ENCODE data around the gene NTN5.
"Not testable (repeated sequence)": the region's sequence is repeated elsewhere in the genome, so short reads cannot be mapped to it uniquely, and the experiment has no call there.

NTN5 gene, protein sequence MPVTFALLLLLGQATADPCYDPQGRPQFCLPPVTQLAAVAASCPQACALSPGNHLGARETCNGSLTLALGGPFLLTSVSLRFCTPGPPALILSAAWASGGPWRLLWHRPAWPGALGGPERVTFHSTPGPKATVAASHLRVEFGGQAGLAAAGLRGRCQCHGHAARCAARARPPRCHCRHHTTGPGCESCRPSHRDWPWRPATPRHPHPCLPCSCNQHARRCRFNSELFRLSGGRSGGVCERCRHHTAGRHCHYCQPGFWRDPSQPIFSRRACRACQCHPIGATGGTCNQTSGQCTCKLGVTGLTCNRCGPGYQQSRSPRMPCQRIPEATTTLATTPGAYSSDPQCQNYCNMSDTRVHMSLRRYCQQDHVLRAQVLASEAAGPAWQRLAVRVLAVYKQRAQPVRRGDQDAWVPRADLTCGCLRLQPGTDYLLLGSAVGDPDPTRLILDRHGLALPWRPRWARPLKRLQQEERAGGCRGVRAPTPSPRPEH

DNA sequence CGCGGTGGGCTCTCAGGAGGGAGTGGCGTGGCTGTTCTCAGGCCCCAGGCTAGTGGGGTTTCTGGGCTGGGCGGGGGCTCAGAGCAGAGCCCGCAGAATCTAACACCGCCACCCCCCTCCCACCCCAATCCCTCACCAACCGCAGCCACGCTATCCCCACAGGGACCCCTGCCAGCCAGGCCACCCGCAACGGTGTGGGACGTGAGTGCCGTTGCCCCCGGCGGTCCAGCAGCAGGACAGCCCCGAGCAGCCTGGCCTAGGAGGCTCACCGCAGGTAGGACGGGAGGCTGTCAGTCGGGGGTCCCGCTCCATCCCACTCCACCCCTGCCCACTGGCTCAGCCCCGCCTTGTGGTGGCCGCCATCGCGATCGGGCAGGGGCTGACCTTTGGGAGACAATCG, at the start of gene NTN5:
Gene NTN5, minus strand, starts transcription at position 24 of the 400 bp plus-strand sequence. CDS start 2,031 bp downstream, outside the sequence.
- Mint-ChIP-seq H3K36me3 (ENCODE audit: low read depth) (no peaks in the 10 kb centered on the region), H3K27me3 (no peaks in the 10 kb centered on the region), H3K4me3 (no peak within 1 kb of the TSS), H3K27ac (no peak within 1 kb of the TSS), H3K4me1 (ENCODE audit: low read depth) (peaks cover 6% of the 10 kb centered on the region), H3K9me3 (no peaks in the 10 kb centered on the region)
- no peak for DNase-seq

DNA sequence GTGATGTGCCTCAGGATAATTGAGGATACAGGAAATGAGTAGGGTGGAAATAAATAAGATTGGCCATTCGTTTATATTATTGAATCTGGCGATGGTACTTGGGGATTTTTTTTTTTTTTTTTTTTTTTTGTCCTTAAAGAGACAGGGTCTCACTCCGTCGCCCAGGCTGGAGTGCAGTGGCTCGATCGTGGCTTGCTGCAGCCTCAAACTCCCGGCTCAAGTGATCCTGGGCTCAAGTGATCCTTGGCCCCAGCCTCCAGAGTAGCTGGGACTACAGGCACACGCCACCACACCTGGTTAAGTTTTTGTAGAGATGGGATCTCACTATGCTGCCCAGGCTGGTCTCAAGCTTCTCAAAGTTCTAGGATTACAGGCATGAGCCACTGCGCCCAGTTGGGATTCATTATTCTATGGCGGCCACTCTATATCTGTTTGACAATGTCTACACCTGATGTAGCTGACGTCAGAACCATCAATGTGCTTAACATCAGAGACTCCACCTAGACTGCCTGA, 49.4 kb upstream of the NTN5 start:
- Mint-ChIP-seq H3K4me1 (ENCODE audit: low read depth) (peaks cover 32% of the 10 kb centered on the region), H3K9me3 (peaks cover 16% of the 10 kb centered on the region), H3K4me3 (peak overlapping the region; percentile 4), H3K27ac (no peak overlapping the region), H3K36me3 (ENCODE audit: low read depth) (peaks cover 15% of the 10 kb centered on the region), H3K27me3 (no peaks in the 10 kb centered on the region)
- no peak for DNase-seq

DNA sequence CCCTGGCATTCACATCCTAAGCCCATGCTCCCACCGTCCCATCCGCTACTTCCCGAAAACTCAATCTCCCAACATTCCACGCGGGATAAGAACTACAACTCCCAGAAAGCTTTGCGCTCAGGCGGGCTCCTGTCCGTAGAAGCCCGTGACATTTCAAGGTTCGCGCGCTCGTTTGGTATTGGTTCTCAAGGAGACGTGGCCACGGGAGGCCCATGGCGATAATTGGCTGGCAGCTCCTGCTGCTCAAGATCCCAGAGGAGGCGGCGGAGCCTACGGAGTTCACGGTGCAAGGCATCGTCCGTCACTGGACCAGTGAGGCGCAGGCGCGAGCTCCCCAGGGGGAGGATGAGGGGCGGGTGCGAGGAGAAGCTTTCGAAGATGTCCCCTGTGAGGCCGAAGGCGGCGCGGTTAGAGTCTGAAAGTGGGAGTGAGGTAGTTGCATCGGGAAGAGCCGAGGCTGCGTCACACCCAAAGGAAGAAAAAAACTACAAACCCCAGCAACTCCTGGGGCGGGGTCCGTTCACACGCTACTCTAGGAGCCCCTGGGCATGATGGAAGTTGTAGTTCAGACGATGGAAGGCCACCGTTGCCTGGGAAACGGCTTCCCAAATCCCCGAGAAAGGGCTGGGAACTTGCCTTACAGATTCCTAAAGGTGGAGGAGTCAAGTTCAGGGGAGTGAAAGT, 47.9 kb upstream of the NTN5 start:
- H3K27ac Mint-ChIP-seq, result peak overlapping the region; percentile 98
- peak overlapping the region; percentile 86 for H3K4me3 Mint-ChIP-seq
- H3K4me1 Mint-ChIP-seq (ENCODE audit: low read depth), result peaks cover 25% of the 10 kb centered on the region
- peaks cover 8% of the 10 kb centered on the region for H3K36me3 Mint-ChIP-seq (ENCODE audit: low read depth)
- peaks cover 9% of the 10 kb centered on the region for H3K9me3 Mint-ChIP-seq
- H3K27me3 Mint-ChIP-seq, result no peaks in the 10 kb centered on the region
- DNase-seq, result peak; percentile 91

DNA sequence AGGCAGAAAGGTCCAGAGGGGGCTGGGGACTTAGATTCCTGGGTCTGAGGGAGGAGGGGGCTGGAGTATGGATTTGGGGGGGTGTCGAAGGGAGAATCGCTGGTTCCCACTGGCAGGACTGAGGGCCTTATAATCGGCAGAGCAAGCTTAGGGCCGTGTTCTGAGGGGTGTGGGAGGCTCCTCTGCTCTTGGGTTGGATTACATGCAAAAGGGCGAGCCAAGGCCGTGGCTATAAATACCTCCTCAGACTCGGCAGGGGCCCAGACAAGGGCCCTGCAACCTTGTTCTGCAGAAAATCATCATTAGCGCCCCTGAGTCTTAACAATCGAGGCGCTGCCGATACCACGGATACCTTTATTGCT, 47.4 kb upstream of the NTN5 start:
- H3K4me3 Mint-ChIP-seq, result peak overlapping the region; percentile 86
- peaks cover 6% of the 10 kb centered on the region for H3K9me3 Mint-ChIP-seq
- peaks cover 4% of the 10 kb centered on the region for H3K36me3 Mint-ChIP-seq (ENCODE audit: low read depth)
- H3K4me1 Mint-ChIP-seq (ENCODE audit: low read depth), result peaks cover 22% of the 10 kb centered on the region
- peak overlapping the region; percentile 98 for H3K27ac Mint-ChIP-seq
- no peak for DNase-seq
- no peaks in the 10 kb centered on the region for H3K27me3 Mint-ChIP-seq

DNA sequence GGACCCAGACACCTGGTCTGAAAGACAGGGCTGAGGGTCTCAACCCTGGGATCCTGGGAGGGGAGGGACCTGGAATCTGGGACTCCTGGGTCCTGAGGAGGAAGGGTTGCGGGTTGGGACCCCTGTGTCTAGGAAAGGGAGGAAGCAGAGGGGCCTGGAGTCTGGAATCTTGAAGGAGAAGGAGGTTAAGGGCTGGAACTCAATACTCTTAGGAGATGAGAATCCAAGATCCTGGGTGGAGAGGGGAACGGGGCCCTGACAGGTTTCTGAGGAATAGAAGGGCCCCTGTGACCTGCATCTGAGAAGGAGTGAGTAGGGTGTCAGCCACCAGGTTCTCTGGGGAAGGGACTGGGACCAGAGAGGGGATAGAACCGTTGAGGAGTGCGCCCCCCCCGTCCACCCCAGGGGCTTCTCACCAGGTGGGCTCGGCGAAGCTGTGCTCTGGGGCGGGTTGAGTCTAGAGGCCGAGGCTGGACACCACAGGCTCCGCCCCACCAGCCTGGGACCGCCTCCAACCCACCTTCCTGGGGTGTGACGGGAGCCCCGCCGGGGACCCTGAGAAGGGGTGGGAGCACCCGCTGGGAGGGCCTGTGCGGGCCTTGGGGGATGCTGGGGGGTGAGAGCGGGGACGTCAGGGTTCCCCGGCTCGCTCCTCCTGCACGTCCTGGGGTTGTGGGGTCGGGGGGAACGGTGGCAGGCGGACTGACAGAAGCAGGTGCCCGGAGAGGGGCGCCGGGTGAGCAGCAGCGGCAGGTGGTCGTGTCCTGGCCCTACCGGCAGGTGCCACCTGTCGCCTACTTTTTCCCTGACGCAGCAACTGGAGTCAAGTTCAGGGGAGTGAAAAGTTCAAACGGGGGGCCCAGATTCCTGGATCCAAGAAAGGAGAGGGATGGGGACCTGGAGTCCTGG, 46.7 kb upstream of the NTN5 start, which contains the start of gene MAMSTR:
Gene MAMSTR, minus strand, starts transcription at position 463 of the 909 bp plus-strand sequence. CDS start 694 bp downstream, outside the sequence.
- Mint-ChIP-seq H3K27ac (peak within 1 kb of the TSS; percentile 98), H3K27me3 (no peaks in the 10 kb centered on the region), H3K4me3 (peak within 1 kb of the TSS; percentile 86), H3K4me1 (ENCODE audit: low read depth) (peaks cover 22% of the 10 kb centered on the region), H3K36me3 (ENCODE audit: low read depth) (peaks cover 2% of the 10 kb centered on the region), H3K9me3 (no peaks in the 10 kb centered on the region)
- no peak for DNase-seq

DNA sequence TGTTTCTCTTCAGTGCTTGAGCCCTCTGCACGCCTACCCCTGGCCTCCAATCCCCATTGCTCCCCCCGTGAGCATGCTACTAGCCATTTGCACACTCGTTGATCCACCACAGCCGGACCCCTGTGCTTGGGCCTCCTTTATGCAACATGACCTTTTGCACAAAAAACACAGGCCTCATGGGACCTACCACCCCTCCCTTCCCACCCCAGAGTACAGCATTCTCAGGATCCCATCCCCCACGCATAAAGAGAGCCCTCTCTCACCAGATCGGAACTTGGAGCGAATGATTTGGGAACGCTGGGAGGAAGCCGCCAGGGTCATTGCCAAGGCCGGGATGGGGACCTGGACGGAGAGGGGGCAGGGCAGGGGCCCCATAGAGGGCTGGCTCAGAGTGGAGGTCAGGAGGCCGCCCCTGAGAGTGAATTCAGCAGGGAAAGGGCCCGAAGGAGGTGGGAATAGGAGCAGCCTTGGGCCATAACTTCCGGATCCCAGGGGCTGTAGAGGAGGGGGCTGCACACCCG, 46.0 kb upstream of the NTN5 start:
- H3K9me3 Mint-ChIP-seq, result no peaks in the 10 kb centered on the region
- DNase-seq, result no peak
- no peak overlapping the region for H3K27ac Mint-ChIP-seq
- no peak overlapping the region for H3K4me3 Mint-ChIP-seq
- H3K27me3 Mint-ChIP-seq, result no peaks in the 10 kb centered on the region
- peaks cover 2% of the 10 kb centered on the region for H3K36me3 Mint-ChIP-seq (ENCODE audit: low read depth)
- peaks cover 23% of the 10 kb centered on the region for H3K4me1 Mint-ChIP-seq (ENCODE audit: low read depth)

DNA sequence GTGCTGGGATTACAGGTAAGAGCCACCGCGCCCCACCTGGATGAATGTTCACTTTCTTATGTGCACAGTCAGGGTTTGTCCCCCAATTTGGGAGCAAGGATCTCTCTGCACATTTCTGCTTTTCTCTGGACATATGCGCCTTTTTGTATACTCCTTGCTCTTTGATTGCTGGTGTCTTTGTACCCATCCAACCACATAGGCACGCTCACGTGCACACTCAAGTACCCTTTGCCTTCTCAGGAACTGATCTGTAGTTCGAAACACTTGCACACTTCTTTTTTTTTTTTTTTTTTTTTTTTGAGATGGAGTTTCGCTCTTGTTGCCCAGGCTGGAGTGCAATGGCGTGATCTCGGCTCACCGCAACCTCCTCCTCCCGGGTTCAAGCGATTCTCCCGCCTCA, 45.3 kb upstream of the NTN5 start:
- not testable (repeated sequence) for DNase-seq; H3K27me3 Mint-ChIP-seq; H3K9me3 Mint-ChIP-seq; H3K36me3 Mint-ChIP-seq (ENCODE audit: low read depth); H3K4me3 Mint-ChIP-seq; H3K27ac Mint-ChIP-seq
- peaks cover 28% of the 10 kb centered on the region for H3K4me1 Mint-ChIP-seq (ENCODE audit: low read depth)

DNA sequence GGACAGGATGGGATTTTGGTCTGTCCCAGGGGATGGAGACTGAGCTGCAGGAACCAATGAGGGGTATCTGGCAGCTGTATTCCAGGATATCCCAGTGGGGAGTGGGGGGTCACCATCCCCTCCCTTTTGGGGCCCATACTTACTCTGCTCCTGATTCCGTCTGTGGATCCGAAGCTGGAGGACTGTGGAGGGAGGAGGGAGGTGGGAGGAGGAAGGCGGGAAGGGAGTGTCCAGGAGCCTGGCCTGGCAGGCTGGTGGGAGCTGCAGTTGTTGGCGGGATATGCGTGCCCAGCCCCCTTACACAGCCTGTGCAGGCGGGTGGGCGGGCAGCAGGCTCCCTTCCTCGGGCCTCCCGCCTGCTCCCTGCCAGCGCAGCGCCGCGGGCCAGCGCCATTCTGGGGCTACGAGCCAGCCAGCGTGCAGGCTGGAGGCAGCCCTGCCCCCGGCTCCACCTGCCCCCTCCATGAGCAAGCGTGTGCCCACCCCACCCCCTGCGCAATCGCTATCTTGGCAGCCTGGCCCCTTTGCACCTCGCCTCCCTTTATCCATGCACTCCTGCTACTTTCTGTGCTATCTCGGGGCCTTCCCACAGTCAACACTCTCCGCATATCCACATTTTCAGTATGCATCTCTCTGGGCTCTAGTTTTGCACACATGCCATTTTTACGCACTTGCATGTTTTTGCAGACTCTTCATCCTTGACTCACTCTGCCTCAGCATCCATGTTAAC, 43.9 kb upstream of the NTN5 start:
- peaks cover 30% of the 10 kb centered on the region for H3K4me1 Mint-ChIP-seq (ENCODE audit: low read depth)
- no peak overlapping the region for H3K4me3 Mint-ChIP-seq
- DNase-seq, result no peak
- no peaks in the 10 kb centered on the region for H3K9me3 Mint-ChIP-seq
- no peak overlapping the region for H3K27ac Mint-ChIP-seq
- peaks cover 2% of the 10 kb centered on the region for H3K36me3 Mint-ChIP-seq (ENCODE audit: low read depth)
- no peaks in the 10 kb centered on the region for H3K27me3 Mint-ChIP-seq

DNA sequence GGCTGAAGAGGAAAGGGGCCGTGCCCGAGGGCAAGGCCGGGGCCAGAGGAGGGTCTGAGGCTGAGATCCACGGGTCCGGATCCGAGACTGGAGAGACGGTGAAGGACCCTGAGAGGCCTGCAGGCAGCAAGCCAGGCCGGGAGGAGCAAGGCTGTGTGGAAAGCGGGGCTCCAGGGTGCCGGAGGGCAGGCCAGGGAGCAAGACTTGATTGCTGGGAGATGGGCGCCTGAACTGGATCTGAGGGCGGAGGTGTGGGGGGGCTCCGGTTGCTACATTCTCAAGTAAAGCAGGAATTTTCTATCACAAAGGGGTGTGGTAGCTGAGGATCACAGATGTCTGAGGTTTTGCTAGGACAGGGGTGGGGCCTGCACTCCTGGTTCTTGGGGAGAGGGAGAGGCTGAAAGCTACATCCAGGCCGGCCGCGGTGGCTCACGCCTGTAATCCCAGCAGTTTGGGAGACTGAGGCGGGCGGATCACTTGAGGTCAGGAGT, 42.9 kb upstream of the NTN5 start:
- Mint-ChIP-seq H3K4me1 (ENCODE audit: low read depth) (peaks cover 24% of the 10 kb centered on the region), H3K4me3 (peak overlapping the region; percentile 83), H3K27ac (no peak overlapping the region), H3K9me3 (no peaks in the 10 kb centered on the region), H3K27me3 (no peaks in the 10 kb centered on the region), H3K36me3 (ENCODE audit: low read depth) (peaks cover 7% of the 10 kb centered on the region)
- DNase-seq, result no peak

DNA sequence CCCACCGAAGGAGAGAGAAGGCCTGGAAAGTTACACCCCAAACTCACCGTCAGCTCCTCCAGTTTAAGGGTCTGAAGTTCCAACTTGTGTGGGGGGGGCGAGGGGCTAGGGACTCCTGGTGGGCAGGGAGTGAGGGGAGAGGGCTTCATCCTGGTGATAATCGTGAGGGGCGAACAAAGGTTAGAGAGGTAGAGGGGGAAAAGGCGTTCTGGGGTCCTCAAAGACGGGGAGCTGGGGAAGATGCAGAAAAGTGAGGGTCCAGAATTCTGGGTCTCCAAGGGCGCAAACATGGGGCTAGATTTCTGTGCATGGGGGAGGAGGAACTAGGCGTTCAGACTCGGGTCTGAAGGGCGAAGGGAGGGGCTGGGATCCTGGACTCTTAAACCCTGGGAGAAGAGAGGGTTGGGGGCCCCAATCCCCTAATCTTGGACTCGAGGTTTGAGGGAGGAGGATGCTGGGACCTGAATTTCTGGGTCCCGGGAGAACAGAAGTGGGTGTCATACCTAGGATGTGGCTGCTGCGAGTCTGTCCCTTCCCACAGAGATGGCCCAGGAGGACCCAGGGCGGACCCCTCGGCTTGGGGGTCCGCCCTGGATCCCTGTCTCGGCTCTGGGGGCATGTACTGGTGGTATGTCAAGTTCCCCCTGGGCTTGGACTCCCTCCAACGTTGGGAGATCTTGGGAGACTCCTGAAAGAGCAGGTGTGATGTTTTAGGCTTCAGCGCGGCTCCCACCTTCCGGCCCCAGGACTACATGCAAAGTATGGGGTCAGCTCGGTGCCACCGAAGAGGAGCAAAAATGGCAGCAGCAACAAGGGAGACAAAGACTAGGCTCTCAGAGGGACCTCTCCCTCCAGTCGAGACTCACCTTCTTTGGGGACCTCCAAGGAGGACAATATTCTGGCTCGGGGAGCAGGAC, 42.2 kb upstream of the NTN5 start:
- H3K27ac Mint-ChIP-seq, result peak overlapping the region; percentile 91
- H3K27me3 Mint-ChIP-seq, result no peaks in the 10 kb centered on the region
- peaks cover 6% of the 10 kb centered on the region for H3K36me3 Mint-ChIP-seq (ENCODE audit: low read depth)
- no peak for DNase-seq
- no peaks in the 10 kb centered on the region for H3K9me3 Mint-ChIP-seq
- H3K4me3 Mint-ChIP-seq, result peak overlapping the region; percentile 83
- H3K4me1 Mint-ChIP-seq (ENCODE audit: low read depth), result peaks cover 18% of the 10 kb centered on the region

DNA sequence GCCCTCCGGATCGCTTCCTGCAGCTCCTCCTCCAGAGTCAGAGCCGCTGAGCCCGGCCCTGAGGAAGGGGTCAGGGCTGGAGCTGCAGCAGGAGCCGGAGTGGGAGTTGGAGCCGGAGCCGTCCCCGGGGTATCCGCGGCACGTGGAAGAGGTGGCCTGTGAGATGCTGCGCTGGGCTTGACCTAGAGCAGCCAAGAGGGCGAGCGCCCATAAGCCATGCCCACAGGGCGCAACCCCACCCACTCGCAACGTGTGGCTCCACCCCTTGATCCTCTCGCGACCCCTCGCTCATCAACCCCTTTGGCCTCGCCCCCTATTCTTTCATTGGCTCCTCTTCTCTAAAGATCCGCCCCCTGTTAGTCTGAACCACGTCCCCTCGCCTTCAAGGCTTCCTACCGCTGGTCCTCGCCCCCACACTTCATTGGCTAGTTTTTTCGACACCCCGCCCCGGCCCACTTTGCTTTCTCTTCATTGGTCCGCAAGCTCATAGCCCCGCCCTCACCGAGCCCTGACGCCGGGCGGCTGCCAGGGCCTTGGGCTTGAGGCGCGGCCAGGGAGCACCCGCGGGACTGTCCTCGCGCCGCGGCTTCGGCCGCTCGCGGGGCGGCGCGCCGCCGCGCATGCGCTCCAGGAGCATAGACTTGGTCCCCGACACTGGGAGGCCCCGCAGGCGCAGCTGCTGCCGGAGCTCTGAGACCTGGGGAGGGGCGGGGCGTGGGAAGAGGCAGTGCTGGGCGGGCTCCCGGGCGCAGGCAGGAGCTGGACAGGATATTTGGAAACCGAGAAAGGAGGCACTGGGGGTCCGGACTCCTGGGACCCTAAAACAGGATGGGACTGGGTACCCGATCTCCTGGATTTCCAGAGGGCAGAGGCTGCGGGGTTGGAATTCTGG, 41.3 kb upstream of the NTN5 start:
- Mint-ChIP-seq H3K36me3 (ENCODE audit: low read depth) (peaks cover 6% of the 10 kb centered on the region), H3K27me3 (no peaks in the 10 kb centered on the region), H3K27ac (peak overlapping the region; percentile 91), H3K9me3 (no peaks in the 10 kb centered on the region), H3K4me3 (peak overlapping the region; percentile 86), H3K4me1 (ENCODE audit: low read depth) (peaks cover 18% of the 10 kb centered on the region)
- DNase-seq, result peak; percentile 98
